ENCODE results near the gene KRTAP19-2. TPM values are rescaled to one million over a fixed set of nuclear protein-coding genes. Genes with fewer than 3 reads are reported as not detected.

KRTAP19-2 gene
- total RNA-seq, 2 experiments from 2014 or later, result not detected

DNA sequence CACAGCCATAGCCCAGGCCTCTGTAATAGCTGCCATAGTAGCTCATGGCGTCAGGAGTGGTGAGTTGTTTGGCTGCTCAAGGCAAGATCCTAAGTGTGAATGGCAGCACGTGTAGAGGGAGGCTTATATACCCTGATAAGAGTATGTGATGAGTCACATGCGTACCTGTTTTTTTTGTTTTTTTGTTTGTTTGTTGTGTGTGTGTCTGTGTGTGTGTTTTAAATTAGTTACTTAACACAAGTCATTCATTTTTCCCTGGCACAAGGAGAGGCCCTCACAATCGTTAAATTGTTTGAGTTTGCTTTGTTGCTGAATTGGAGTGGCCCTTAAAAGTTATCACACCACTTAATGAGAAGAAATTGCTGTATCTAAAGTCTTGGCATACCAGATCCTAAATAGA lies 9.8 kb upstream of the KRTAP19-2 start, which contains the start of gene KRTAP19-4:
Gene KRTAP19-4 (minus strand): TSS at position 101 of the 400 bp plus-strand sequence. CDS start 55 bp downstream, at position 46.
- no peaks in the 10 kb centered on the region for H3K36me3 Mint-ChIP-seq (ENCODE audit: low read depth)
- no peaks in the 10 kb centered on the region for H3K4me1 Mint-ChIP-seq (ENCODE audit: low read depth)
- ATAC-seq (no peak), DNase-seq (no peak)
- TF ChIP-seq, protein P1, sequence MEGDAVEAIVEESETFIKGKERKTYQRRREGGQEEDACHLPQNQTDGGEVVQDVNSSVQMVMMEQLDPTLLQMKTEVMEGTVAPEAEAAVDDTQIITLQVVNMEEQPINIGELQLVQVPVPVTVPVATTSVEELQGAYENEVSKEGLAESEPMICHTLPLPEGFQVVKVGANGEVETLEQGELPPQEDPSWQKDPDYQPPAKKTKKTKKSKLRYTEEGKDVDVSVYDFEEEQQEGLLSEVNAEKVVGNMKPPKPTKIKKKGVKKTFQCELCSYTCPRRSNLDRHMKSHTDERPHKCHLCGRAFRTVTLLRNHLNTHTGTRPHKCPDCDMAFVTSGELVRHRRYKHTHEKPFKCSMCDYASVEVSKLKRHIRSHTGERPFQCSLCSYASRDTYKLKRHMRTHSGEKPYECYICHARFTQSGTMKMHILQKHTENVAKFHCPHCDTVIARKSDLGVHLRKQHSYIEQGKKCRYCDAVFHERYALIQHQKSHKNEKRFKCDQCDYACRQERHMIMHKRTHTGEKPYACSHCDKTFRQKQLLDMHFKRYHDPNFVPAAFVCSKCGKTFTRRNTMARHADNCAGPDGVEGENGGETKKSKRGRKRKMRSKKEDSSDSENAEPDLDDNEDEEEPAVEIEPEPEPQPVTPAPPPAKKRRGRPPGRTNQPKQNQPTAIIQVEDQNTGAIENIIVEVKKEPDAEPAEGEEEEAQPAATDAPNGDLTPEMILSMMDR (IDR thresholded peaks at IDR 0.05), result no peak
- no peaks in the 10 kb centered on the region for H3K27me3 Mint-ChIP-seq
- H3K4me3 Mint-ChIP-seq, result no peak within 1 kb of the TSS
- ChIA-PET POLR2A (no interaction called here), CTCF (interaction anchor here (1.5 kb wide), 1 partner anchor 63 kb away, joined by 5 read pairs; no protein-coding TSS in a partner anchor)
- H3K9me3 Mint-ChIP-seq, result no peaks in the 10 kb centered on the region
- no peak within 1 kb of the TSS for H3K27ac Mint-ChIP-seq
- intact Hi-C loops (cut with micrococcal nuclease), result no loop called here

DNA sequence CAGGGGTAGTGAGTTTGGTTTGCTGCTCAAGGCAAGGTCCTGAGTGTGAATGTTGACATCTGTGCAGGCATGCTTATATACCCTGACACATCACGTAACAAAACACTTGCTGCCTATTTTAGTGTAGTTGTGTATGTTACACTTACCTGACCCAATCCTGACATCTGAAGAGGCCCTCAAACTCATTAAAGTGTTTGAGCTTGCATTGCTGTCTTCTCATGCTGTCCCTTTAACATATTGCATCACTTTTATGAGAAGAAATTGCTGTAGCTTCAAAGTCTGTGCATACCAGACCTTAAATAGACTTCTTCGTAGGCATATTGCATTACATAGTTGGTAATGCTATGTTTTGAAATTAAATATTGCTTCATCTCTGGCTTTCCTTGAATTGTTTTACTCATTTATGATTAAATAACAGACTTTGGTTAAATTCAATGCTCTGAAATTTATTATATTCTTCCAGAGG lies 4.8 kb upstream of the KRTAP19-2 start, which contains the start of gene KRTAP19-3:
Gene KRTAP19-3 (minus strand): TSS at position 51 of the 466 bp plus-strand sequence. CDS start 56 bp downstream, outside the sequence.
- no peaks in the 10 kb centered on the region for H3K4me1 Mint-ChIP-seq (ENCODE audit: low read depth)
- H3K9me3 Mint-ChIP-seq, result no peaks in the 10 kb centered on the region
- intact Hi-C loops (cut with micrococcal nuclease), result no loop called here
- ATAC-seq (no peak), DNase-seq (no peak)
- H3K36me3 Mint-ChIP-seq (ENCODE audit: low read depth), result no peaks in the 10 kb centered on the region
- H3K4me3 Mint-ChIP-seq, result no peak within 1 kb of the TSS
- POLR2A ChIA-PET, result no interaction called here
- no peak within 1 kb of the TSS for H3K27ac Mint-ChIP-seq
- H3K27me3 Mint-ChIP-seq, result no peaks in the 10 kb centered on the region
- TF ChIP-seq, protein P1 (IDR thresholded peaks at IDR 0.05), result no peak
- CTCF ChIA-PET, result no interaction called here

DNA sequence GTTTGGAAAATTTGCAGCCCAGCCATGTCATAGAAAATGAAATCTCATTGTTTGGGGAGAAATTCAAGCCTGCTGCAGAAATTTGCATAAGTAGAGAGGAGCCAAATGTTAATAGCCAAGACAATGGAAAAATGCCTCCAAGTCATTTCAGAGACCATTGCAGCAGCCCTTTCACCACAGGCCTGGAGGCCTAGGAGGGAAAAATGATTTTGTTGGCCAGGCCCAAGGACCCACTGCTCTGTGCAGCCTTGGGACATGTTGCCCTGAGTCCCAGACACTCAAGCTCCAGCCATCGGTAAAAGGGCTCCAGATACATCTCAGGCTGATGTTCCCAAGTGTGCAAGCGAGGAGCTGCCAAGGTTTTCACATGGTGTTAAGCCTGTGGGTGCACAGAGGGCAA lies 1.1 kb downstream of the KRTAP19-2 start:
- TF ChIP-seq, protein P1 (IDR thresholded peaks at IDR 0.05), result no peak
- Mint-ChIP-seq H3K27me3 (no peaks in the 10 kb centered on the region), H3K4me3 (no peak overlapping the region), H3K4me1 (ENCODE audit: low read depth) (no peaks in the 10 kb centered on the region), H3K36me3 (ENCODE audit: low read depth) (no peaks in the 10 kb centered on the region), H3K27ac (no peak overlapping the region), H3K9me3 (peaks cover 4% of the 10 kb centered on the region)
- intact Hi-C loops (cut with micrococcal nuclease), result no loop called here
- ChIA-PET POLR2A (no interaction called here), CTCF (no interaction called here)
- ATAC-seq, result no peak
- no peak for DNase-seq

DNA sequence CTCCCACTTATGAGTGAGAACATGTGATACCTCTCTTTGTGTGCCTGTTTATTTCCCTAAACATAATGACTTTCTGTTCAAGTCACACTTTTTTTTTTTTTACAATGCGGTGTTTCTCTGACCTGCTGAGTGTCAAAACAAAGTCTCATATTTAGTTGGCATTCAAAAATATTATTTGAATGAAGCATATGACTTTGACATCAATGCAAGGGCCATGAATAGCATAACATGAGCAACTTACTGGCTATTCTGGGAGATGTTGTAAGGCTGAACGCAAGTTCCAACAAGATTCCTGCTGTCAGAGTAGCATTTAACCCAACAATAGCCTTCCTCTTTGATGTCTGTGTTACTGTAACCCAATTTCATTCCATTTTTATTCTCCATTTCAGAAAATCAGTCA lies 5.1 kb downstream of the KRTAP19-2 start:
- Mint-ChIP-seq H3K27ac (no peak overlapping the region), H3K36me3 (ENCODE audit: low read depth) (no peaks in the 10 kb centered on the region), H3K9me3 (peaks cover 4% of the 10 kb centered on the region), H3K27me3 (peaks cover 4% of the 10 kb centered on the region), H3K4me3 (no peak overlapping the region), H3K4me1 (ENCODE audit: low read depth) (no peaks in the 10 kb centered on the region)
- TF ChIP-seq, protein P1 (IDR thresholded peaks at IDR 0.05), result no peak
- intact Hi-C loops (cut with micrococcal nuclease), result no loop called here
- DNase-seq (no peak), ATAC-seq (no peak)
- ChIA-PET POLR2A (no interaction called here), CTCF (no interaction called here)

DNA sequence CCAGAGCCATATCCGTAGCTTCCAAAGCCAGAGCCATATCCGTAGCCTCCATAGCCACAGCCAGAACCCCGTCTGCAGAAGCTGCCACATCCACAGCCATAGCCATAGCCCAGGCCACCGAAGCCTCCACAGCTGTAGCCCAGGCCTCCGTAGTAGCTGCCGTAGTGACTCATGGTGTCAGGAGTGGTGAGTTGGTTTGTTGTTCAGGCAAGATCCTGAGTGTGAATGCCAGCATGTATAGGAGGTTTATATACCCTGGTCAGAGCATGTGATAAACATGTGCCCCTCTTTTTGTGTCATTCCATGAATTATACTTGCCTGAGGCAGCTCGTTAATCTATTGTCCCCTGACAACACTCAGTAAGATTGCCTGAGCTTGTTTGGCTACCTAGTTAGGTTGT lies 7.1 kb downstream of the KRTAP19-2 start, which contains the start of gene KRTAP19-1:
Gene KRTAP19-1 (minus strand): TSS at position 223 of the 400 bp plus-strand sequence. CDS start 50 bp downstream, at position 173.
- DNase-seq (no peak), ATAC-seq (no peak)
- Mint-ChIP-seq H3K27ac (no peak within 1 kb of the TSS), H3K4me3 (no peak within 1 kb of the TSS), H3K36me3 (ENCODE audit: low read depth) (no peaks in the 10 kb centered on the region), H3K27me3 (peaks cover 4% of the 10 kb centered on the region), H3K4me1 (ENCODE audit: low read depth) (no peaks in the 10 kb centered on the region), H3K9me3 (no peaks in the 10 kb centered on the region)
- CTCF ChIA-PET, result no interaction called here
- TF ChIP-seq, protein P1 (IDR thresholded peaks at IDR 0.05), result no peak
- POLR2A ChIA-PET, result no interaction called here
- intact Hi-C loops (cut with micrococcal nuclease), result no loop called here
